HepG2 (cell line): ENCODE results near the gene EIF1. TPM values are rescaled to one million over a fixed set of nuclear protein-coding genes. Genes with fewer than 3 reads are reported as not detected.
A peak's percentile ranks its signal among the peaks of the same experiment; 100 is the strongest.

Source experiments
- AHR ChIP-seq: IDR thresholded peaks from 2 replicates; pipeline ENCODE4 v1.6.1; 2018; ENCODE audit warnings: missing genetic modification reagents, missing compliant biosample characterization
- EP300 ChIP-seq, 3 experiments: sonication (generic) in 1 of 3; formaldehyde crosslinking in 1 of 3; IDR thresholded peaks; 2 replicates each; pipeline versions ENCODE4 v1.5.1 to v1.6.1; 2011 to 2020; ENCODE audit warnings: low read depth in 2 of 3, low read length in 2 of 3, borderline replicate concordance in 1 of 3, improper control_type of control experiment in 1 of 3, mild to moderate bottlenecking in 1 of 3, missing genetic modification reagents in 1 of 3, moderate library complexity in 1 of 3
- ERF ChIP-seq: IDR thresholded peaks from 2 replicates; pipeline ENCODE4 v1.6.1; 2018; ENCODE audit warnings: missing biosample characterization, missing genetic modification reagents
- GABPA ChIP-seq, 2 experiments: IDR thresholded peaks; 2 replicates each; pipeline ENCODE4 v1.6.1; 2011 to 2016; ENCODE audit warnings: low read depth in 2 of 2, low read length in 1 of 2, missing biosample characterization in 1 of 2, missing genetic modification characterization in 1 of 2
- KLF15 ChIP-seq: sonication (generic); formaldehyde crosslinking; IDR thresholded peaks from 2 replicates; pipeline ENCODE4 v1.8.1; 2023; ENCODE audit warnings: borderline replicate concordance, mild to moderate bottlenecking, inconsistent platforms, missing genetic modification reagents, mixed read lengths
- KLF9 ChIP-seq: IDR thresholded peaks from 2 replicates; pipeline ENCODE4 v1.6.1; 2016; ENCODE audit warnings: low read depth
- MAX ChIP-seq: IDR thresholded peaks from 2 replicates; pipeline ENCODE4 v1.6.1; 2012; ENCODE audit warnings: inconsistent platforms
- NFKB2 ChIP-seq: sonication (generic); formaldehyde crosslinking; IDR thresholded peaks from 2 replicates; pipeline ENCODE4 v1.4.0; 2020; ENCODE audit warnings: missing genetic modification reagents, borderline replicate concordance
- NR2C2 ChIP-seq: sonication (generic); formaldehyde crosslinking; IDR thresholded peaks from 2 replicates; pipeline ENCODE4 v1.4.0; 2020; ENCODE audit warnings: missing genetic modification reagents, mild to moderate bottlenecking, moderate library complexity, borderline replicate concordance
- TARDBP ChIP-seq: sonication (generic); formaldehyde crosslinking; IDR thresholded peaks from 2 replicates; pipeline ENCODE4 v1.8.0; 2022; ENCODE audit warnings: mild to moderate bottlenecking, missing genetic modification reagents
- ZBTB1 ChIP-seq: sonication (generic); formaldehyde crosslinking; IDR thresholded peaks from 2 replicates; pipeline ENCODE4 v1.4.0; 2020; ENCODE audit warnings: missing genetic modification reagents, borderline replicate concordance
- ZFP41 ChIP-seq: sonication (generic); formaldehyde crosslinking; IDR thresholded peaks from 2 replicates; pipeline ENCODE4 v1.4.0; 2020; ENCODE audit warnings: mild to moderate bottlenecking, missing genetic modification reagents, borderline replicate concordance
- ZFP91 ChIP-seq: sonication (generic); formaldehyde crosslinking; IDR thresholded peaks from 2 replicates; pipeline ENCODE4 v1.9.0; 2022; ENCODE audit warnings: missing genetic modification reagents, mild to moderate bottlenecking, borderline replicate concordance
- ZKSCAN8 ChIP-seq: IDR thresholded peaks from 2 replicates; pipeline ENCODE4 v1.6.1; 2016; ENCODE audit warnings: borderline replicate concordance, missing genetic modification reagents, missing compliant biosample characterization
- ZNF205 ChIP-seq: IDR thresholded peaks from 2 replicates; pipeline ENCODE4 v1.6.1; 2018; ENCODE audit warnings: missing biosample characterization, missing genetic modification reagents
- ZNF276 ChIP-seq: sonication (generic); formaldehyde crosslinking; IDR thresholded peaks from 2 replicates; pipeline ENCODE4 v1.4.0; 2020; ENCODE audit warnings: mild to moderate bottlenecking, low read depth, missing genetic modification reagents
- ZNF296 ChIP-seq: sonication (generic); formaldehyde crosslinking; conservative IDR thresholded peaks from 2 replicates; pipeline ENCODE4 v1.5.0; 2020; ENCODE audit warnings: mild to moderate bottlenecking, missing genetic modification reagents
- ZNF333 ChIP-seq: sonication (generic); formaldehyde crosslinking; IDR thresholded peaks from 2 replicates; pipeline ENCODE4 v1.4.0; 2020; ENCODE audit warnings: mild to moderate bottlenecking, missing genetic modification reagents, borderline replicate concordance
- ZNF367 ChIP-seq: sonication (generic); formaldehyde crosslinking; IDR thresholded peaks from 2 replicates; pipeline ENCODE4 v1.4.0; 2020; ENCODE audit warnings: missing genetic modification reagents, borderline replicate concordance
- ZNF562 ChIP-seq: sonication (generic); formaldehyde crosslinking; IDR thresholded peaks from 2 replicates; pipeline ENCODE4 v1.8.0; 2022; ENCODE audit warnings: missing genetic modification reagents, borderline replicate concordance
- ZNF687 ChIP-seq: sonication (generic); formaldehyde crosslinking; IDR thresholded peaks from 2 replicates; pipeline ENCODE4 v1.5.1; 2020; ENCODE audit warnings: mild to moderate bottlenecking, missing genetic modification reagents, moderate library complexity
- ZNF776 ChIP-seq: sonication (generic); formaldehyde crosslinking; IDR thresholded peaks from 2 replicates; pipeline ENCODE4 v1.4.0; 2020; ENCODE audit warnings: mild to moderate bottlenecking, missing genetic modification reagents
- polyA plus RNA-seq, 8 experiments: library from polyadenylated mRNA; depleted of rRNA in 3 of 8; stranded (reverse) in 7 of 8; unstranded in 1 of 8; fragments of >200 nt; fragmentation: Illumina TruSeq in 4 of 8; extraction: Trizol in 4 of 8; gene quantifications; 2 replicates each; pipeline versions ENCODE4 v1.2.1 to v1.2.3, GENCODE V29; 2011 to 2016; ENCODE audit warnings: low read depth in 4 of 8, missing spikeins in 1 of 8, mixed read lengths in 1 of 8; ENCODE audit not compliant: insufficient read depth in 1 of 8
- total RNA-seq, 5 experiments: library from RNA; depleted of rRNA; stranded (reverse); fragments of >200 nt; fragmentation: Illumina TruSeq; extraction: Trizol; gene quantifications; 2 replicates each; pipeline ENCODE4 v1.2.3, GENCODE V29; 2016; ENCODE audit warnings: low read depth in 1 of 5

EIF1 gene
- total and polyA plus RNA-seq, 2 of the 13 experiments (the other 11 are each of a cell fraction or from before 2014, with no cell fraction given): 147 to 517 TPM

- TF ChIP-seq EP300 (IDR thresholded peaks at IDR 0.05; ENCODE audit: low read depth in 2 of 2, low read length in 2 of 2) (peak in 1 of 2 experiments; percentile 4; a peak in 1 of 4 replicates), EP300 (CRISPR knock-in tag; IDR thresholded peaks at IDR 0.05; ENCODE audit: borderline replicate concordance) (no peak), ERF (CRISPR knock-in tag) (0 out of 2 replicates have a peak, but pooled peaks have one; percentile 9), ZNF367 (CRISPR knock-in tag) (no peak), NR2C2 (CRISPR knock-in tag) (no peak), MAX (peak; percentile 9; the same call in 1 of the 2 replicates), ZNF333 (CRISPR knock-in tag) (peak; percentile 19; the same call in 1 of the 2 replicates), ZBTB1 (no peak; the same call in 1 of the 2 replicates), KLF9 (CRISPR knock-in tag) (0 out of 2 replicates have a peak, but pooled peaks have one; percentile 18), ZNF205 (peak; percentile 16; the same call in 1 of the 2 replicates), ZNF276 (CRISPR knock-in tag) (no peak), ZKSCAN8 (CRISPR knock-in tag) (peak; percentile 24; the same call in 1 of the 2 replicates), ZNF562 (no peak), GABPA (IDR thresholded peaks at IDR 0.05; ENCODE audit: low read depth, low read length) (no peak), GABPA (CRISPR knock-in tag; IDR thresholded peaks at IDR 0.05; ENCODE audit: low read depth) (0 out of 2 replicates have a peak, but pooled peaks have one; percentile 28), ZFP41 (CRISPR knock-in tag) (no peak), ZNF687 (CRISPR knock-in tag) (no peak; the same call in 1 of the 2 replicates), NFKB2 (CRISPR knock-in tag) (no peak), ZNF296 (CRISPR knock-in tag) (peak; percentile 80; the same call in 1 of the 2 replicates), ZFP91 (CRISPR knock-in tag) (0 out of 2 replicates have a peak, but pooled peaks have one; percentile 5), KLF15 (CRISPR knock-in tag) (no peak), ZNF776 (peak; percentile 14; the same call in 1 of the 2 replicates), AHR (CRISPR knock-in tag) (no peak), TARDBP (peak; percentile 52; the same call in 1 of the 2 replicates)
Measured at GRCh38 chr17:41666237-41666641, 22.4 kb upstream of the EIF1 start (continued).
